Gastrocnemius medialis (tissue), 4 donors: ENCODE results near the gene ELF2. TPM values are rescaled to one million over a fixed set of nuclear protein-coding genes. Genes with fewer than 3 reads are reported as not detected.

Experiments used
- ATAC-seq, 2 donors: fragments of 150-250 bp; one replicate each; pipeline ENCODE4 v1.9.1; 2016
- DNase-seq, 2 donors: peaks; one replicate each; pipeline ENCODE4 v3.0.0-alpha.2; 2019
- H3K27ac ChIP-seq, 4 donors: fragments of 200-600 bp; sonication (generic); 1 replicate in 1 of 4; 2 replicates in 3 of 4; pipeline ENCODE4 v1.5.1; 2016 to 2018; ENCODE audit warnings: mild to moderate bottlenecking in 2 of 4, moderate library complexity in 1 of 4
- H3K27me3 ChIP-seq, 3 donors: fragments of 200-600 bp; sonication (generic) in 2 of 3; 1 replicate in 1 of 3; 2 replicates in 2 of 3; pipeline versions ENCODE4 v1.5.1 to v1.6.0; 2016 to 2019; ENCODE audit warnings: mild to moderate bottlenecking in 1 of 3, moderate library complexity in 1 of 3
- H3K36me3 ChIP-seq, 2 donors: fragments of 200-600 bp; sonication (generic) in 1 of 2; one replicate each; pipeline ENCODE4 v1.5.1; 2017 to 2018
- H3K4me1 ChIP-seq, 2 donors: fragments of 200-600 bp; sonication (generic) in 1 of 2; one replicate each; pipeline ENCODE4 v1.5.1; 2016 to 2017; ENCODE audit warnings: mild to moderate bottlenecking in 2 of 2
- H3K4me3 ChIP-seq, 4 donors: fragments of 200-600 bp; sonication (generic) in 3 of 4; 1 replicate in 1 of 4; 2 replicates in 3 of 4; pipeline ENCODE4 v1.5.1; 2016 to 2019; ENCODE audit warnings: mild to moderate bottlenecking in 2 of 4
- H3K9me3 ChIP-seq, 3 donors: fragments of 200-600 bp; sonication (generic) in 2 of 3; 1 replicate in 1 of 3; 2 replicates in 2 of 3; pipeline ENCODE4 v1.5.1; 2016 to 2019
- CTCF ChIP-seq, 5 experiments: fragments of 450-650 bp in 3 of 5; fragments of 200-600 bp in 2 of 5; sonication (generic) in 2 of 5; IDR thresholded peaks in 4 of 5; conservative IDR thresholded peaks in 1 of 5; 1 replicate in 4 of 5; 2 replicates in 1 of 5; pipeline ENCODE4 v1.5.1; 2016 to 2019; ENCODE audit warnings: antibody characterized with exemption in 5 of 5, mild to moderate bottlenecking in 3 of 5, moderate library complexity in 3 of 5
- POLR2A ChIP-seq, 2 donors: fragments of 450-650 bp; IDR thresholded peaks; one replicate each; pipeline ENCODE4 v1.6.1; 2017; ENCODE audit warnings: antibody characterized with exemption in 2 of 2, mild to moderate bottlenecking in 2 of 2, moderate library complexity in 2 of 2
- in situ Hi-C, 4 donors: fragments of 200-750 bp; cut with MboI; loops; one replicate each; pipeline versions ENCODE4 v1.15.0 to v1.8.0; 2017; ENCODE audit warnings: low sequenced_read_pairs in 4 of 4
- intact Hi-C: fragments of 100-400 bp; cut with DNase I; formaldehyde crosslinking; loops from one replicate; pipeline ENCODE4 v1.15.1; 2023; ENCODE audit warnings: low total_unique reads
- total RNA-seq, 4 donors: library from RNA; depleted of rRNA; stranded (reverse); fragments of >200 nt; gene quantifications; one replicate each; pipeline versions ENCODE4 v1.1.0 to v1.2.3, GENCODE V29; 2016

ELF2 gene
- total RNA-seq, 4 donors from 2014 or later, result 22.1 to 41.4 (median 29.7) TPM

DNA sequence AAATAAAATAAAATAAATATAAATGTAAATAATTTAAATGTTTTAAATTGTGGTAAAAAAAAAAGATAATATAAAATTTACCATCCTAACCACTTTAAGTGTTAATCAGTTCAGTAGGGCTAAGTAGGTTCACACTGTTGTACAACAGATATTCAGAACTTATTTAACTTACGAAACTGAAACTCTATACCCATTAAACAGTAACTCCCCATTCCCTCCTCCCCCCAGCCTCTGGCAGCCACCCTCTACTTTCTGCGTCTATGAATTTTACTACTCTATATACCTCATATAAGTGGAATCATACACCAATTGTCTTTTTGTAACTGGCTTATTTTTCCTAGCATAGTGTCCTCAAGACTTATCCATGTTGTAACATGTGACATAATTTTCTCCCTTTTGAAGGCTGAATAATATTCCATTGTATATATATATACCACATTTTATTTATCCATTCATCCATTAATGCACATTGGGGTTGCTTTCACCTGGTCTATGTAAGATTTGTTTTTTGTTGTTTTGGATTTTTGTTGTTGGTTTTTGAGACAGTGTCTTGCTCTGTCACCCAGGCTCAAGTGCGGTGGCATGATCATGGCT is 32.5 kb upstream of the ELF2 start:
- no peak for ATAC-seq
- Histone ChIP-seq H3K27ac (peak overlapping the region in 2 of 4 donors; percentile 39 to 63), H3K4me3 (no peak overlapping the region), H3K9me3 (no peaks in the 10 kb centered on the region), H3K36me3 (no peaks in the 10 kb centered on the region), H3K4me1 (peaks cover 4 to 10% of the 10 kb centered on the region in 2 donors), H3K27me3 (no peaks in the 10 kb centered on the region)
- DNase-seq, result no peak
- in situ Hi-C loops, result no loop called here
- intact Hi-C loops, result no loop called here
- TF ChIP-seq POLR2A (IDR thresholded peaks at IDR 0.05), result no peak
- no peak for TF ChIP-seq CTCF (IDR thresholded peaks at IDR 0.05 in 4 of 5, conservative IDR thresholded peaks at IDR 0.05 in 1 of 5)

DNA sequence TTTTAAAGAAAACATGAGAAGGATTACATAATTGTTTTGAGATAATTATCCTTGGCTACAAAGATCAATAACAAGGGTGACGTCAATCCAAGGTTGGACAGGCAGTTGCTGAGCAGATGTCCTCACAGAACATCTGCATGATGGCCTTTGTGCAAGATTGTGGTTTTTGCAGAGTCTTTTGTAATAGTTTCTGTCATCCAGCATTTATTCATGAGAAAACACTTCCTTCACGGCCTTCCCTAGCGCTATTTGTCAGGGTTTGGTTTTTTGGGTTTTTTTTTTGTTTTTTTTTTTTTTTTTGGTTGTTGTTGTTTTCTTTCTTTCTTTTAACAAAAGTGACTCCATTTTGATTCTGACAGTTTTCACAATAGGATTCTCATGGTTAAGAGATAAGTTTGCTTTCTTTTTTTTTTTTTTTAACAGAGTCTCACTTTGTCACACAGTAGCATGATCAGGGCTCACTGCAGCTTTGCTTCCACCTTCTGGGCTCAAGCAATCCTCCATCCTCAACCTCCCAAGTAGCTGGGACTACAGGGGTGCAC is 31.5 kb upstream of the ELF2 start:
- TF ChIP-seq POLR2A (IDR thresholded peaks at IDR 0.05) (no peak), CTCF (IDR thresholded peaks at IDR 0.05 in 4 of 5, conservative IDR thresholded peaks at IDR 0.05 in 1 of 5) (no peak)
- H3K36me3 ChIP-seq, result no peaks in the 10 kb centered on the region
- H3K4me1 ChIP-seq, result no peaks in the 10 kb centered on the region
- intact Hi-C loops (no loop called here), in situ Hi-C loops (no loop called here)
- peak overlapping the region; percentile 41 to 65 (median 61) for H3K27ac ChIP-seq
- no peaks in the 10 kb centered on the region for H3K9me3 ChIP-seq
- ATAC-seq (peak; percentile 85 to 88), DNase-seq (peak; percentile 20 to 54)
- H3K27me3 ChIP-seq, result no peaks in the 10 kb centered on the region
- no peak overlapping the region for H3K4me3 ChIP-seq

- in situ Hi-C loops (no loop called here), intact Hi-C loops (no loop called here)
- DNase-seq (peak in 1 of 2 donors; percentile 21), ATAC-seq (peak; percentile 40 to 50)
- TF ChIP-seq CTCF (IDR thresholded peaks at IDR 0.05 in 4 of 5, conservative IDR thresholded peaks at IDR 0.05 in 1 of 5), result no peak
- no peak for TF ChIP-seq POLR2A (IDR thresholded peaks at IDR 0.05)
- Histone ChIP-seq H3K27me3 (no peaks in the 10 kb centered on the region), H3K36me3 (no peaks in the 10 kb centered on the region), H3K9me3 (no peaks in the 10 kb centered on the region), H3K27ac (peak overlapping the region; percentile 59 to 65 (median 62)), H3K4me1 (no peaks in the 10 kb centered on the region), H3K4me3 (no peak overlapping the region)
Observed at GRCh38 chr4:139207873-139208403, 30.9 kb upstream of the ELF2 start.

GRCh38 chr4:139207247-139207646 is 30.2 kb upstream of the ELF2 start:
- Histone ChIP-seq H3K9me3 (no peaks in the 10 kb centered on the region), H3K4me3 (no peak overlapping the region), H3K36me3 (no peaks in the 10 kb centered on the region), H3K4me1 (no peaks in the 10 kb centered on the region), H3K27me3 (no peaks in the 10 kb centered on the region), H3K27ac (peak overlapping the region; percentile 59 to 65 (median 62))
- ATAC-seq, result no peak
- in situ Hi-C loops (no loop called here), intact Hi-C loops (no loop called here)
- DNase-seq, result no peak
- TF ChIP-seq CTCF (IDR thresholded peaks at IDR 0.05 in 4 of 5, conservative IDR thresholded peaks at IDR 0.05 in 1 of 5), result no peak
- no peak for TF ChIP-seq POLR2A (IDR thresholded peaks at IDR 0.05)
